Measurements from ENCODE around the gene MGST3. TPM values are rescaled to one million over a fixed set of nuclear protein-coding genes. Genes with fewer than 3 reads are reported as not detected.
A peak's percentile ranks its signal among the peaks of the same experiment; 100 is the strongest.

Gene MGST3
- total and polyA plus RNA-seq, 2 of the 13 experiments (the other 11 are each of a cell fraction or from before 2014, with no cell fraction given), result 59.7 to 61.2 TPM

GRCh38 chr1:165647517-165647916, 16.5 kb downstream of the MGST3 start:
- Histone ChIP-seq H3K27ac (ENCODE audit: extremely low read length, insufficient read depth, low read length) (peak overlapping the region; percentile 10), H3K4me3 (replicated peaks in 1 of 3; ENCODE audit: insufficient read depth in 1 of 3, low read depth in 2 of 3, low read length in 3 of 3) (no peak overlapping the region), H4K20me1 (ENCODE audit: insufficient read depth, low read length) (no peaks in the 10 kb centered on the region), H3K79me2 (ENCODE audit: insufficient read depth, low read length) (no peaks in the 10 kb centered on the region), H3K9ac (ENCODE audit: insufficient read depth, low read depth, low read length) (no peak overlapping the region), H2AFZ (ENCODE audit: low read length) (no peak overlapping the region), H3K27me3 (ENCODE audit: control insufficient read depth in 1 of 2, insufficient read depth in 2 of 2, low read length in 2 of 2) (no peaks in the 10 kb centered on the region), H3K4me1 (ENCODE audit: insufficient read depth, low read length) (peaks cover 27% of the 10 kb centered on the region), H3K36me3 (replicated peaks in 1 of 2; ENCODE audit: control insufficient read depth in 1 of 2, insufficient read depth in 2 of 2, low read length in 2 of 2) (peaks cover 1 to 10% of the 10 kb centered on the region in 2 experiments; a peak in 1 of 5 replicates), H3K4me2 (ENCODE audit: low read depth, low read length) (no peak overlapping the region), H3K9me3 (ENCODE audit: low read length) (no peaks in the 10 kb centered on the region)
- CTCF ChIA-PET (ENCODE audit: low intra/inter-chr PET ratio, low total read pairs), result no interaction called here
- DNase-seq (ENCODE audit: low spot score) (no peak), FAIRE-seq (no peak), ATAC-seq (peak; percentile 60)
- in situ Hi-C loops (cut with HindIII; ENCODE audit: extremely low pct_ligation_motif_present, low pct_unique_long_range_greater_than_20kb) (no loop called here), intact Hi-C loops (cut with micrococcal nuclease; ENCODE audit: unreplicated experiment) (no loop called here)
- POLR2A ChIA-PET, result interaction anchor here (0.7 to 1.6 kb wide), 2 partner anchors 16 to 122 kb away, joined by 3 to 4 read pairs; partner anchors contain the start of genes MGST3 and TMCO1
- no TSS peak for BruUV-seq (replicated peaks)
- TF ChIP-seq ZMYM3 (CRISPR knock-in tag; IDR thresholded peaks at IDR 0.05), result peak; percentile 83
- 0 out of 2 replicates have a peak, but pooled peaks have one; percentile 19 for TF ChIP-seq HNF4A (CRISPR knock-in tag; IDR thresholded peaks at IDR 0.05)
- peak; percentile 95 for TF ChIP-seq ZNF770 (CRISPR knock-in tag; IDR thresholded peaks at IDR 0.05)
- TF ChIP-seq, protein P1, sequence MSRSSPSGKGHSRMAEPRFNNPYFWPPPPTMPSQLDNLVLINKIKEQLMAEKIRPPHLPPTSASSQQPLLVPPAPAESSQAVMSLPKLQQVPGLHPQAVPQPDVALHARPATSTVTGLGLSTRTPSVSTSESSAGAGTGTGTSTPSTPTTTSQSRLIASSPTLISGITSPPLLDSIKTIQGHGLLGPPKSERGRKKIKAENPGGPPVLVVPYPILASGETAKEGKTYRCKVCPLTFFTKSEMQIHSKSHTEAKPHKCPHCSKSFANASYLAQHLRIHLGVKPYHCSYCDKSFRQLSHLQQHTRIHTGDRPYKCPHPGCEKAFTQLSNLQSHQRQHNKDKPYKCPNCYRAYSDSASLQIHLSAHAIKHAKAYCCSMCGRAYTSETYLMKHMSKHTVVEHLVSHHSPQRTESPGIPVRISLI (CRISPR knock-in tag; IDR thresholded peaks at IDR 0.05; ENCODE audit: borderline replicate concordance), result peak; percentile 78
- TF ChIP-seq CEBPB (IDR thresholded peaks at IDR 0.05; ENCODE audit: borderline replicate concordance, low read depth, low read length), result peak; percentile 34; the same call in 1 of the 2 replicates
- TF ChIP-seq ZMYM2 (CRISPR knock-in tag; IDR thresholded peaks at IDR 0.05), result peak; percentile 57; the same call in 1 of the 2 replicates
- TF ChIP-seq MIXL1 (CRISPR knock-in tag; IDR thresholded peaks at IDR 0.05), result 0 out of 2 replicates have a peak, but pooled peaks have one; percentile 13
- peak; percentile 91 for TF ChIP-seq ZNF121 (CRISPR knock-in tag; IDR thresholded peaks at IDR 0.05)
- no peak for TF ChIP-seq ZNF747 (CRISPR knock-in tag; IDR thresholded peaks at IDR 0.05; ENCODE audit: borderline replicate concordance)
- peak; percentile 36; the same call in 1 of the 2 replicates for TF ChIP-seq CEBPG (CRISPR knock-in tag; IDR thresholded peaks at IDR 0.05)
- TF ChIP-seq, protein P2, sequence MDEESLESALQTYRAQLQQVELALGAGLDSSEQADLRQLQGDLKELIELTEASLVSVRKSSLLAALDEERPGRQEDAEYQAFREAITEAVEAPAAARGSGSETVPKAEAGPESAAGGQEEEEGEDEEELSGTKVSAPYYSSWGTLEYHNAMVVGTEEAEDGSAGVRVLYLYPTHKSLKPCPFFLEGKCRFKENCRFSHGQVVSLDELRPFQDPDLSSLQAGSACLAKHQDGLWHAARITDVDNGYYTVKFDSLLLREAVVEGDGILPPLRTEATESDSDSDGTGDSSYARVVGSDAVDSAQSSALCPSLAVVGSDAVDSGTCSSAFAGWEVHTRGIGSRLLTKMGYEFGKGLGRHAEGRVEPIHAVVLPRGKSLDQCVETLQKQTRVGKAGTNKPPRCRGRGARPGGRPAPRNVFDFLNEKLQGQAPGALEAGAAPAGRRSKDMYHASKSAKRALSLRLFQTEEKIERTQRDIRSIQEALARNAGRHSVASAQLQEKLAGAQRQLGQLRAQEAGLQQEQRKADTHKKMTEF (CRISPR knock-in tag; IDR thresholded peaks at IDR 0.05), result no peak
